Activated T-cell treated with anti-CD3 and anti-CD28 coated beads, Interleukin-2, amount 50 U/mL, for 4 hours (primary cell): ENCODE data around the gene PLEKHA5. TPM values are rescaled to one million over a fixed set of nuclear protein-coding genes. Genes with fewer than 3 reads are reported as not detected.
"Not testable (repeated sequence)": the region's sequence is repeated elsewhere in the genome, so short reads cannot be mapped to it uniquely, and the experiment has no call there.

Experiments used
- ATAC-seq, 2 donors: fragments of 200-7000 bp; cut with Tn5 transposase; one replicate each; pipeline ENCODE4 v1.10.0; 2021
- DNase-seq: peaks from one replicate; pipeline ENCODE4 v3.0.0-alpha.2; 2020
- H3K27me3 Mint-ChIP-seq: one replicate; pipeline ENCODE4 v1.8.0; 2021; ENCODE audit warnings: low read depth, mixed read lengths
- H3K36me3 Mint-ChIP-seq: one replicate; pipeline ENCODE4 v1.8.0; 2022; ENCODE audit warnings: mixed read lengths; ENCODE audit not compliant: insufficient read depth
- H3K4me1 Mint-ChIP-seq: one replicate; pipeline ENCODE4 v1.8.0; 2021; ENCODE audit warnings: low read depth, mixed read lengths
- H3K4me3 Mint-ChIP-seq: one replicate; pipeline ENCODE4 v1.8.0; 2021; ENCODE audit warnings: mild to moderate bottlenecking, moderate library complexity, mixed read lengths
- H3K9me3 Mint-ChIP-seq: one replicate; pipeline ENCODE4 v1.8.0; 2021; ENCODE audit warnings: mixed read lengths
- total RNA-seq, 3 donors: library from RNA; stranded (reverse); gene quantifications; one replicate each; pipeline ENCODE4 v1.2.1, GENCODE V29; 2021

The PLEKHA5 gene
- total RNA-seq, 3 donors from 2014 or later, result 0.66 to 2.9 (median 2.0) TPM

DNA sequence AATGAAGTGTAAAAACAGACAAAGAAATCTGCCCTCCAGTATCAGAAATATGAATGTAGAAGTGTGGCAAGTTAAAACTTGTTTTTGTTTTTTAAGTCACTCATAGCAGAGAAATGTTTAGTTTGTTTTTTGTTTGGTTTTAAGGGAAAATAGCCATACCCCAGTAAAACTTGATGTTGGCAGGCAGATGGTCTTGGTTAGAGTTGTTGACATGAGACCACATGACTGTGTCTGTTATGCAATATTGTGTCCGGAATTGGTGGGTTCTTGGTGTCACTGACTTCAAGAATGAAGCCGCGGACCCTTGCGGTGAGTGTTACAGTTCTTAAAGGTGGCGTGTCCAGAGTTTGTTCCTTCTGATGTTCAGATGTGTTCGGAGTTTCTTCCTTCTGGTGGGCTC is 99.5 kb downstream of the PLEKHA5 start:
- not testable (repeated sequence) for H3K9me3 Mint-ChIP-seq, DNase-seq, ATAC-seq, H3K4me1 Mint-ChIP-seq, H3K36me3 Mint-ChIP-seq, H3K4me3 Mint-ChIP-seq, H3K27me3 Mint-ChIP-seq

DNA sequence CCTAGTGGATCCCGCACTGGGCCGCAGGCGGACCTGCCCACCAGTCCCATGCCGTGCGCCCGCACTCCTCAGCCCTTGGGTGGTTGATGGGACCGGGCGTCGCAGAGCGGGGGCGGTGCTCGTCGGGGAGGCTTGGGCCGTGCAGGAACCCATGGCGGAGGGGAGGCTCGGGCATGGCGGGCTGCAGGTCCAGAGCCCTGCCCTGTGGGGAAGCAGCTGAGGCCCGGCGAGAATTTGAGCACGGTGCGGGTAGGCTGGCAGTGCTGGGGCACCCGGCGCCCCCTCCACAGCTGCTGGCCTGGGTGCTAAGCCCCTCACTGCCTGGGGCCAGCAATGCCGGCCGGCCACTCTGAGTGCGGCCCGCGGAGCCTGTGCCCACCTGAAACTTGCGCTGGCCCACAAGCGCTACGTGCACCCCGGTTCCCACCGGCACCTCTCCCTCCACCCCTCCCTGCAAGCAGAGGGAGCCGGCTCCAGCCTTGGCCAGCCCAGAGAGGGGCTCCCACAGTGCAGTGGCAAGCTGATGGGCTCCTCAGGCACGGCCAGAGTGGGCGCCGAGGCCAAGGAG is 100.8 kb downstream of the PLEKHA5 start:
- Mint-ChIP-seq H3K9me3 (no peaks in the 10 kb centered on the region), H3K4me1 (no peaks in the 10 kb centered on the region), H3K27me3 (no peaks in the 10 kb centered on the region), H3K36me3 (no peaks in the 10 kb centered on the region), H3K4me3 (no peak overlapping the region)
- no peak for ATAC-seq
- no peak for DNase-seq

DNA sequence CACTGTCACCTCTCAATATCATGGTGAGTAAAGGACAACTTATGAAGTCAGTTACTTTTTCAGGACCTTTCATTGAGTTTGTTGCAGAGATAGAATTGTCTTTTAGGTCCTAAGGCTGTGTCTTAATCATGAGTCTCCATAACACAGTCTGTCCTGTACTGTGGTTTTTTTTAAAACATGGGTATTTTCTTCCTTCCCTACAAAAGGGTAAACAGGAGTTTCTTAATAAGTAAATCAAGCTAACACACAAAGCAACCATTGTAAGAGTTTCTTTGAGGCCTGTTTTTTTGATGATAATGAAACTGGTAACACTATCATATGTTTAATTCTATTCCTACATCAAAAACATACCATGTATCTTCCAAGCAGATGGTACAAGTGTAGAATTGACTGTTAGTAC is 101.4 kb downstream of the PLEKHA5 start:
- H3K9me3 Mint-ChIP-seq, result no peaks in the 10 kb centered on the region

DNA sequence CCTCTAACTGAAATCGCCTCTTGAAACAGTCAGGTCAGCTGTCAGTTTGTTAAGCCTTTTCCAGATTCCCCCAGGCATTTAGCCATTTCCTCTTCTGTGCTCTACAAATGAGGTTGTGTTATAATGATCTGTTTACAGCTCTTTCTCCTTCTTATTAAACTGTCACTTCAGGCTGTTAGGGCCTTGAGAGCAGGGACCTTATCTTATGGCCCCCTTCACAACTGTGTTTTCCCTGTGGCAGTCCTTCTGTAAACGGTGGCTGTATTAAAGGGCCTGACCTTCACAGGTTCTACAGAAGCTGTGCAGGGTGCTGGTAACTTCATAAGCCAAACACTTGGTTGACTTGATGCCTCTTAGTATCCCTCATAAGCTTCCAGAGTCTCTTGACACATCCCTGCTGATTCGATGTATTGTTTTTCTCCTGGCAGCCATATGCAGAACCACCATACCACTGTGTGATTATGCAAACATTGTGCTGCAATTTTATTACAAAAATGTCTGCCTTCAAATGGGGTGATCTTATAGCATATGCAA is 104.7 kb downstream of the PLEKHA5 start:
- H3K4me3 Mint-ChIP-seq, result no peak overlapping the region
- no peak for ATAC-seq
- no peaks in the 10 kb centered on the region for H3K4me1 Mint-ChIP-seq
- no peaks in the 10 kb centered on the region for H3K9me3 Mint-ChIP-seq
- DNase-seq, result no peak
- no peaks in the 10 kb centered on the region for H3K36me3 Mint-ChIP-seq
- no peaks in the 10 kb centered on the region for H3K27me3 Mint-ChIP-seq

More for the DNA sequence above, 101.4 kb downstream of the PLEKHA5 start:
- H3K27me3 Mint-ChIP-seq, result no peaks in the 10 kb centered on the region
- no peaks in the 10 kb centered on the region for H3K36me3 Mint-ChIP-seq
- H3K4me1 Mint-ChIP-seq, result no peaks in the 10 kb centered on the region
- no peak for ATAC-seq
- no peak for DNase-seq
- no peak overlapping the region for H3K4me3 Mint-ChIP-seq

DNA sequence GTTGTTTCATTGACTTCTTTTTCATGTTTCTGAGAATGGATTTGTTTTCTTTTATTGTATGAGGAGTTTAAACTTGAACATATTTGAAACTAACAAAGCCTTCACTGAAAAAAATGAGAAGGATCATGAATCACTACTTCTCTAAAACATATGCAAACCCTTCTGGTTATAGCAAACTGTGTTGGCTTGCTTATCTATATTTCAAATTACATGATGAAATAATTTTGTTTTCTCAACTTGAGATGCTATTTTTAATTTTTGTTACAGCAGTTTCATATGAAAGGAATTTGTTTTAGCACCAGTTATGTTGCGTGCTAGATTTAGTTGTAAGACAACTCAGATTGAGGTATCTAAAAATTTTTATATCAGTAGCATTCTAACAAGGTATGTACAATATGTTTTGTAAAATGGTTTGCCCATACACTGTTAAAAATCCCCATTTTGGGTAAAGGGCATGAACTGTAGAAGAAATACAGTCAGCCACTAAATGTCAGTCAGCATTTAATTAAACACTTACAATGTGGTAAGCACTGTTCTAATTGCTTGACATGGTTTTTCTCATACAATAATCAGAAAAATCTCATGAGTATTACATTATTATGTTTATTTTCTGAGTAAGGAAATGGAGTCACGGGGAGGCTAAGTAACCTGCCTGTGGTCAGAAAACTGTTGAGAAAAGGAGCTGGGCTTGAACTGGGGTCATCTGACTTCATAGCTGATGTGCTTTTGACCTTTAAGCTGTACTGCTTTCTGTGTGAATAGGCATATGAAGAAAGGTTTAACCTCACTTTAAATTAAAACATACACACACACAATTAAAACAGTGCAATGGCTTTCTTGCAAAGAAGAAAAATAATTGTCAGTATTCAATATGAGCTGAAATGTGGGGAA is 105.7 kb downstream of the PLEKHA5 start:
- H3K9me3 Mint-ChIP-seq, result no peaks in the 10 kb centered on the region
- no peak for ATAC-seq
- H3K27me3 Mint-ChIP-seq, result no peaks in the 10 kb centered on the region
- H3K4me3 Mint-ChIP-seq, result no peak overlapping the region
- H3K36me3 Mint-ChIP-seq, result no peaks in the 10 kb centered on the region
- H3K4me1 Mint-ChIP-seq, result no peaks in the 10 kb centered on the region
- no peak for DNase-seq

DNA sequence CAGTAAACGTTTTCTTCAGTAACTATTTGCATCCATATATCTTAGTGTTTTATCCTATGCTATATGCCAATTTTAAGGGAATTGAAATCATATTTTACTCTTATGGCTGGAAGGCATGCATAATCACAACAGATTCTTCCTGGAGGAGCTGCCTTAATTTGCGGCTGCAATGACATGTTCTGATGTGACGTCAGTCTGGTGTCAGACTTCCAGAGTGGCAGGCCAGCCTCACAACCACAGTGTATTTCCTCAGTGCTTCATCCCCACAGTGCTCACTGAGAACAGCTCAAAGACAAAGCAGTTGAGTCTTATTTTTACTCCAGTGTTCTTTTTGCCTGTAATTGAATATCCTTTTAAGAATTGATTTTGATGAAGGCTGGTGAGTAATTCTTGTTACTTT is 107.1 kb downstream of the PLEKHA5 start:
- no peak for ATAC-seq
- Mint-ChIP-seq H3K4me1 (no peaks in the 10 kb centered on the region), H3K36me3 (no peaks in the 10 kb centered on the region), H3K27me3 (no peaks in the 10 kb centered on the region), H3K9me3 (no peaks in the 10 kb centered on the region), H3K4me3 (no peak overlapping the region)
- DNase-seq, result no peak

DNA sequence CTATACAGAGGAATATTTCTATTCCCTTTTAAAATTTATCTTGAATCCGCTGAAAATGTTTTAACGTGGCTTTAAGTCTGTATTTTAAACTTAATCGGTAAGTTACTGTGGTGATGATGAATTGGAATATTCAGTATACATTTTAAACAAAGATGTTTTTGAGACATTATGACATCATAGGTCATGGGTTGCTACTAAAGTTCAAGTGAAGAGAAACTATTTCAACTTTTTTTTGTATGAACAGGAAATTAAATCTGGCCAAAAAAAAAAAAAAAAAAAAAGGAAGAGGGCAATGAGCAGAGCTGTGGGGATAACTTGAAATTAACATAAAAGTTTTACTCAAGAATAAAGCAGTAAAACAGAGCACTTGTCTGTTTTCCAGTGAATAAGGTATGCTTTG is 109.0 kb downstream of the PLEKHA5 start:
- Mint-ChIP-seq H3K4me3 (no peak overlapping the region), H3K27me3 (peaks cover 2% of the 10 kb centered on the region), H3K4me1 (no peaks in the 10 kb centered on the region), H3K36me3 (no peaks in the 10 kb centered on the region), H3K9me3 (no peaks in the 10 kb centered on the region)
- ATAC-seq, result no peak
- DNase-seq, result no peak

DNA sequence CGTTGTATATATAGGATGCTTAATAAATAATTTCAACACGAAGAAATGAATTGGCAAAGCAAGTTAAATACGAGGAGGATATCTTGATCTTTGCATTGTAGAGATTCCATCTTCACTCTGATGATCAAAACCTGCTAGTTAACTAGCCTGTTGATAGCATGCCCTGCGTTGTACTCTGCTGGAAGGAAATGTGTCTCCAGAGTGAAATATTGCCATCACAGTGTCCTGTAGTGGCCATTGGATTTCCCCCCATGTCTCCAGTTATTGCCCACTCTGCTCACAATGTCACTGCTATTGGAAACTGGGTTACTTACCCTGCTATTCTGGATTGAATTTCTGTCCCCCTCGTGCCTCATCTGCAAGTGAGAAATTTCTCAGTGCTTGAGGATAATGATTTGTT is 109.6 kb downstream of the PLEKHA5 start:
- ATAC-seq, result no peak
- H3K27me3 Mint-ChIP-seq, result peaks cover 2% of the 10 kb centered on the region

DNA sequence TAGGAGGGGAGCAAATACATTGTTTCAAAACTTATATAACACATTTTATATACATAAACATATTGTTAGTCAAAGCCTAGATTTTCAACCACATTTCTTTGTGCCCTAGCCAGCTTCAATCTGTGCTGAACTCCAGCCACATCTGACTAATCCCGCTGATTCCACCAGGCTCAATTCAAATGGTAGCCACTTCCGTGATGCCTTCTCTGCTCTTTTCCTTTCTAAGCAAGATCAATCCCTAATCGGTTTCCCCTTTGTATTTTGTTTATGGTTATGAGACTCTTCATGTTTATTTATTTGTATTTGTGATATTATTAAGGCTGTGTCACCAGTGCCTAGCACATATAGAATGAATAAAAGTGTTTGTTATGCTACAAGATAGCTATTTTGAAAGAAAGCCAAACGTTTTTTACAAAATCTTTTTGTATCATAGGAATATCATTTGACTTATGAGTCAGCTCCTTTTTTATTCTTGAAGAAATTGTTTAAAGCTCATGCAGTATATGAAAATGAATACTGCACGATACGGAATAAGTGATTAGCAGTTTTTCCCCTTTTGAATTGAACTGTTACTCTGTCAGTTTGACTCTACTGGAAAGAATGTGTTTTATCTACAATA is 110.2 kb downstream of the PLEKHA5 start:
- Mint-ChIP-seq H3K27me3 (peaks cover 2% of the 10 kb centered on the region), H3K4me1 (no peaks in the 10 kb centered on the region), H3K4me3 (no peak overlapping the region), H3K36me3 (no peaks in the 10 kb centered on the region), H3K9me3 (no peaks in the 10 kb centered on the region)
- ATAC-seq, result no peak
- no peak for DNase-seq

More for the DNA sequence above, 109.6 kb downstream of the PLEKHA5 start:
- DNase-seq, result no peak
- Mint-ChIP-seq H3K9me3 (no peaks in the 10 kb centered on the region), H3K36me3 (no peaks in the 10 kb centered on the region), H3K4me1 (no peaks in the 10 kb centered on the region), H3K4me3 (no peak overlapping the region)

DNA sequence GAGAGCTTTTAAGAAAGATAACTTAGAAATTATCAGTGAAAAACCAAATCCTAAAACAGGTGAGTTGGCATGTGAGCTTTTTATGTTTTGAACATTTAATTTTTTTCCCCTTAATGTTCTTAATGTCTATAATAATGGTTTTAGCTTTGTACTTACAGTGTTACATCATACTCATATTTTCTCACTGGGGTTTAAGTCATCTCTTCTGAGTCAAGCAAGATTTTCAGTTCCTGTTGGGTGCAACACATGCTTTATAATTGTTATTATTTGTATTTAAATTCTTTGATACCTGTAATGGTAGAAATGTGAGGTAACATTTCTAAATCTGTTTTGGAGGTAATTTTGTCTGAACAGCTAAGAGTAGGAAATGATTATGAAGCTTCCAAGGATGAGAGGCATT is 113.0 kb downstream of the PLEKHA5 start:
- no peak for ATAC-seq
- Mint-ChIP-seq H3K4me3 (no peak overlapping the region), H3K36me3 (no peaks in the 10 kb centered on the region), H3K9me3 (no peaks in the 10 kb centered on the region), H3K27me3 (peaks cover 2% of the 10 kb centered on the region), H3K4me1 (no peaks in the 10 kb centered on the region)
- DNase-seq, result no peak

DNA sequence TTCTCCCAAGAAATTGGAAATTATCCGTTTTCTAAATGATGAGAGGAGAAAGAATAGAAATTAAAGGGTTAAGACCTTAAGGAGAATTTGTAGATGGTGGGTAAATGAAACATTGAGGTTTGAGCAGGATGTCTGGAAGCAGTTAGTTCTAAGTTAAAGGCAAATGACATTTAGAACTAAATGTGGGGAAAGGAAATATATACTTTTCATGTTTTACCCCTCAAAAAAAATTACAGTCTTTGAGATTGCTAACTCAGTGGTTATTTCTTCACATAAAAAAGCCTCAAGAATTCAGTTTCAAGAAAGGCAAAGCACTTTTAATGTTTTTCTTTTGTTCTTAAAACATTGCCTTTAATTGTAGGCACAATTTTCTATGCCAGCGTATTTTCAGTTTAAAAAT is 114.0 kb downstream of the PLEKHA5 start:
- Mint-ChIP-seq H3K9me3 (no peaks in the 10 kb centered on the region), H3K4me3 (no peak overlapping the region), H3K27me3 (peaks cover 2% of the 10 kb centered on the region), H3K36me3 (no peaks in the 10 kb centered on the region), H3K4me1 (no peaks in the 10 kb centered on the region)
- DNase-seq (no peak), ATAC-seq (no peak)

DNA sequence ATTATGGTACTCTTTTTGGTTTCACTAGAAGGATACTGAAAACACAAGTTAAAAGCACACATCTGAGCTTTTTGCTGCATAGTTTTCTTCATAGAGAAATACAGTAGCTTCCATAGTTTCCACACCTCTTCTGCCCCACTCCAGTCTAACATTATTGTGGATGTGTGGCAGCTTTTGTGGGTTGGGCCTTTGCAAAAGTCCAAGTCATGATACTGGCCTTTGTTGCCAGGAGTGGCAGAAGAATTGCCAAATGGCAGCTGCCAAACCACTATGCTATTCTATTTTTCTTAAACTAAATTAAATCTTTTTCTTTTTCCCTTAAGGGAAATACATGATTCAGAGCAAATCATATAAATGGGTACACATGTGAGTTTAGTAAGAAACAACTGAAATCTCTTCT is 114.8 kb downstream of the PLEKHA5 start:
- no peaks in the 10 kb centered on the region for H3K36me3 Mint-ChIP-seq
- no peak for ATAC-seq
- H3K4me3 Mint-ChIP-seq, result no peak overlapping the region
- H3K27me3 Mint-ChIP-seq, result peaks cover 2% of the 10 kb centered on the region
- no peaks in the 10 kb centered on the region for H3K4me1 Mint-ChIP-seq
- no peak for DNase-seq
- H3K9me3 Mint-ChIP-seq, result no peaks in the 10 kb centered on the region

DNA sequence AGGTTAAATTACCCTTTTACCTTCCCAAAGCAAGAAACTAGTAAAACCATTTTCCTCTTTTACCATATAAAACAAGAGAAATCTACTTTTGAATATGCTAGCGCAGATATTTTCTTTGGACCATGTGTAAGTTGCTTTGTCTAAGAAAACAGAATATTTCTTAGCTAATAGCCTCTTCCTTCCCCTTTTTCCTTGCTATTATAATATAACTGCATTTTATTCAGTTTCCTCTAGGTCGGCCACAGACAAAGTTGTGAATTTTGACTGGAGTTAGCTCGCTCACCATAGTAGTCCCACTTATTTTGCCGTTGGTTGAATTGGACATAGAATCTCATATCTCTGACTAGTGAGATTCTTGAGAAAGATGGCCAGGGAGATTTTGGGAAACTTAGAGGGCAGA is 115.6 kb downstream of the PLEKHA5 start:
- ATAC-seq, result no peak
- no peaks in the 10 kb centered on the region for H3K36me3 Mint-ChIP-seq
- DNase-seq, result no peak
- peaks cover 2% of the 10 kb centered on the region for H3K27me3 Mint-ChIP-seq
- H3K9me3 Mint-ChIP-seq, result no peaks in the 10 kb centered on the region
- no peak overlapping the region for H3K4me3 Mint-ChIP-seq
- H3K4me1 Mint-ChIP-seq, result no peaks in the 10 kb centered on the region

DNA sequence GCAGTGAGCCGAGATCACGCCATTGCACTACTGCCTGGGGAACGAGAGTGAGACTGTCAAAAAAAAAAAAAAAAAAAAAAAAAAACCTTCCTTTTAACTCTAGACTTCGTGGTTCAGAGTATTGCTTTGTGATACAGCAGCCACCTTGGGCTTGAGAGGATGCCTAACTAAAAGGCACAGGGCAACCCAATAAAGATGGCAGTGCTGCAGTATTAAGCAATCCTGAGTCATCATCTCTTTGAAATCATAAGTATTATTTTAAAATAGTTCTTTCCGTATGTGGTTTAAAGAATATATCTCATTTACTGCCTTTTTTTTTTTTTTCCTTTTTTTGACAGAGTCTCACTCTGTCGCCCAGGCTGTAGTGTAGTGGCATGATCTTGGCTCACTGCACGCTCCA is 116.1 kb downstream of the PLEKHA5 start:
- no peak for ATAC-seq
- H3K9me3 Mint-ChIP-seq, result no peaks in the 10 kb centered on the region
- no peak overlapping the region for H3K4me3 Mint-ChIP-seq
- H3K27me3 Mint-ChIP-seq, result peaks cover 2% of the 10 kb centered on the region
- no peak for DNase-seq
- no peaks in the 10 kb centered on the region for H3K36me3 Mint-ChIP-seq
- no peaks in the 10 kb centered on the region for H3K4me1 Mint-ChIP-seq

DNA sequence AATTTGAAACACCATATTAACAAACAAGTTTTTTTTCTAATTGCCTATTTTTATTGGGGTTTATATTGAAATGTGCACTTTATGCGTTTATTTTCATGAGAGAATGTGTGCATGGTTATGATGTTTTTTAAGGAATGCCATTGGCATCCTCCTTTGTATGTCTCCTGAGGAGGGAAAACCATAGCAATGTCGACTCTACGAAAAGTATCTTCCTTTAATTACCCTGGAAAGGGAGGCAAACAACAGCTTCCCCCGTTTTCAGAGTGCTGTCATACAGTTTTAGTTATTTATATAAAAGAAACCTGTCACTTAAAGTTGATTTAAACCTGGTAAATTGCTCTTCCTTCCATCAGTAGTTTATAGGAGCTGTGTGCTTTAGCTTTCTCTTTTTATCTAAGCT is 117.4 kb downstream of the PLEKHA5 start:
- Mint-ChIP-seq H3K27me3 (peaks cover 2% of the 10 kb centered on the region), H3K9me3 (no peaks in the 10 kb centered on the region), H3K36me3 (no peaks in the 10 kb centered on the region), H3K4me3 (no peak overlapping the region), H3K4me1 (no peaks in the 10 kb centered on the region)
- ATAC-seq (no peak), DNase-seq (no peak)
